G401 (cell line): ENCODE measurements around the gene FRAS1. TPM values are rescaled to one million over a fixed set of nuclear protein-coding genes. Genes with fewer than 3 reads are reported as not detected.
A peak's percentile ranks its signal among the peaks of the same experiment; 100 is the strongest.
"Not testable (repeated sequence)": the region's sequence is repeated elsewhere in the genome, so short reads cannot be mapped to it uniquely, and the experiment has no call there.

Experiments
- DNase-seq: peaks from one replicate; pipeline ENCODE4 v3.0.0-alpha.2; 2015; ENCODE audit warnings: low spot score
- in situ Hi-C: cut with HindIII; loops from 2 replicates; pipeline ENCODE4 v1.10.0; 2016; ENCODE audit warnings: low sequenced_read_pairs, mixed read lengths
- total RNA-seq: library from RNA; depleted of rRNA; stranded (reverse); fragments of >200 nt; shearing (Covaris generic); gene quantifications from 2 replicates; pipeline ENCODE4 v1.2.3, GENCODE V29; 2014; rRNA removed

The FRAS1 gene
- not detected in 2 replicates for total RNA-seq

GRCh38 chr4:78057135-78057599, at the start of gene FRAS1:
TSS of gene FRAS1 (plus strand) at chr4:78057323. CDS start at chr4:78058010, 687 bp downstream.
- in situ Hi-C loops = no loop called here

GRCh38 chr4:78011003-78011402, 46.1 kb upstream of the FRAS1 start:
- DNase-seq, in situ Hi-C loops: not testable (repeated sequence)

More at GRCh38 chr4:78057135-78057599, at the start of gene FRAS1:
- no peak for DNase-seq

- DNase-seq = no peak
- in situ Hi-C loops = no loop called here
These were observed 41.9 kb upstream of the FRAS1 start for GRCh38 chr4:78014889-78015886.

- no peak for DNase-seq
- in situ Hi-C loops = no loop called here
These were observed 38.7 kb upstream of the FRAS1 start for GRCh38 chr4:78018271-78019049.

- DNase-seq = no peak
- in situ Hi-C loops = no loop called here
These were observed 37.7 kb upstream of the FRAS1 start for GRCh38 chr4:78019414-78019813.

GRCh38 chr4:78020677-78021076, 36.4 kb upstream of the FRAS1 start:
- no peak for DNase-seq
- in situ Hi-C loops = no loop called here

- in situ Hi-C loops = no loop called here
- DNase-seq = no peak
These were observed 34.6 kb upstream of the FRAS1 start for GRCh38 chr4:78022517-78022916.

GRCh38 chr4:78024085-78024484, 33.0 kb upstream of the FRAS1 start:
- no peak for DNase-seq
- in situ Hi-C loops = no loop called here

GRCh38 chr4:78024576-78025091, 32.5 kb upstream of the FRAS1 start:
- in situ Hi-C loops = no loop called here
- no peak for DNase-seq

- no peak for DNase-seq
- in situ Hi-C loops = no loop called here
These were observed 25.6 kb upstream of the FRAS1 start for GRCh38 chr4:78031417-78031950.

- peak; percentile 17 for DNase-seq
These were observed 24.7 kb upstream of the FRAS1 start for GRCh38 chr4:78032446-78032845.

GRCh38 chr4:78032929-78033328, 24.2 kb upstream of the FRAS1 start:
- no peak for DNase-seq
- in situ Hi-C loops = no loop called here

More at GRCh38 chr4:78032446-78032845, 24.7 kb upstream of the FRAS1 start:
- in situ Hi-C loops = no loop called here

GRCh38 chr4:78033861-78034260, 23.3 kb upstream of the FRAS1 start:
- no peak for DNase-seq
- in situ Hi-C loops = no loop called here

- DNase-seq = no peak
- in situ Hi-C loops = no loop called here
These were observed 18.4 kb upstream of the FRAS1 start for GRCh38 chr4:78038704-78039103.

- no peak for DNase-seq
- in situ Hi-C loops = no loop called here
These were observed 17.4 kb upstream of the FRAS1 start for GRCh38 chr4:78039678-78040077.

- in situ Hi-C loops = no loop called here
- no peak for DNase-seq
These were observed 16.7 kb upstream of the FRAS1 start for GRCh38 chr4:78040431-78040830.

- in situ Hi-C loops = no loop called here
- no peak for DNase-seq
These were observed 9.8 kb upstream of the FRAS1 start for GRCh38 chr4:78047366-78047765.

- DNase-seq = peak; percentile 41
- in situ Hi-C loops = no loop called here
These were observed 626 bp upstream of the FRAS1 start for GRCh38 chr4:78056265-78057129.
